ENCODE results near the gene HDAC8. TPM values are rescaled to one million over a fixed set of nuclear protein-coding genes. Genes with fewer than 3 reads are reported as not detected.
"Not testable (repeated sequence)": the region's sequence is repeated elsewhere in the genome, so short reads cannot be mapped to it uniquely, and the experiment has no call there.

Gene HDAC8
- 26.5 TPM for polyA plus RNA-seq
- long read RNA-seq, donor 1, full-length matches to known transcripts: 5 of 11 reads
- long read RNA-seq, donor 1, partial matches to known transcripts: 6 of 11 reads
- long read RNA-seq, donor 1, other reads (novel, unspliced or antisense): 0 of 11 reads
- long read RNA-seq, donor 2, partial matches to known transcripts: 5 of 13 reads
- long read RNA-seq, donor 2, other reads (novel, unspliced or antisense): 0 of 13 reads
- long read RNA-seq, donor 3, partial matches to known transcripts: 6 of 11 reads
- long read RNA-seq, donor 3, other reads (novel, unspliced or antisense): 0 of 11 reads
- long read RNA-seq, donor 4: 0 reads
- long read RNA-seq, donor 5, partial matches to known transcripts: 0 of 4 reads
- long read RNA-seq, donor 5, other reads (novel, unspliced or antisense): 0 of 4 reads
- long read RNA-seq, donor 6, full-length matches to known transcripts: 7 of 7 reads
- long read RNA-seq, donor 6, partial matches to known transcripts: 0 of 7 reads
- long read RNA-seq, donor 6, other reads (novel, unspliced or antisense): 0 of 7 reads
- long read RNA-seq, donor 7, partial matches to known transcripts: 0 of 4 reads
- long read RNA-seq, donor 7, other reads (novel, unspliced or antisense): 0 of 4 reads
- long read RNA-seq, donor 8, partial matches to known transcripts: 5 of 12 reads
- long read RNA-seq, donor 8, other reads (novel, unspliced or antisense): 0 of 12 reads
- long read RNA-seq, donor 9, partial matches to known transcripts: 0 of 5 reads
- long read RNA-seq, donor 9, other reads (novel, unspliced or antisense): 0 of 5 reads
- long read RNA-seq, donor 10, partial matches to known transcripts: 0 of 6 reads
- long read RNA-seq, donor 10, other reads (novel, unspliced or antisense): 0 of 6 reads
- long read RNA-seq, donor 11, partial matches to known transcripts: 0 of 3 reads
- long read RNA-seq, donor 11, other reads (novel, unspliced or antisense): 0 of 3 reads

- peaks cover 15% of the 10 kb centered on the region for H3K36me3 ChIP-seq (ENCODE audit: control insufficient read depth, insufficient read depth, low read length)
- peak within 1 kb of the TSS; percentile 70 for H3K27ac ChIP-seq (ENCODE audit: low read length)
- H3K4me3 ChIP-seq (ENCODE audit: low read length): peak within 1 kb of the TSS; percentile 68
- no peaks in the 10 kb centered on the region for H3K27me3 ChIP-seq (ENCODE audit: control insufficient read depth, insufficient read depth, low read length)
- peak; percentile 69 to 86 for DNase-seq
- no CpG with 5 or more reads among the region's 36 CpGs for WGBS (ENCODE audit: insufficient coverage, low lambda C conversion rate)
- no peaks in the 10 kb centered on the region for H3K9me3 ChIP-seq (ENCODE audit: control insufficient read depth, low read depth, low read length)
- no peaks in the 10 kb centered on the region for H3K4me1 ChIP-seq (ENCODE audit: control insufficient read depth, insufficient read depth, low read length)
Measured at GRCh38 chrX:72572248-72573157, at the start of gene HDAC8. Gene HDAC8 (minus strand): TSS chrX:72572843. CDS start chrX:72572761, 82 bp downstream.

- no peaks in the 10 kb centered on the region for H3K9me3 ChIP-seq (ENCODE audit: control insufficient read depth, low read depth, low read length)
- WGBS (ENCODE audit: insufficient coverage, low lambda C conversion rate): no CpG with 5 or more reads among the region's 4 CpGs
- H3K27ac ChIP-seq (ENCODE audit: low read length): no peak overlapping the region
- no peaks in the 10 kb centered on the region for H3K36me3 ChIP-seq (ENCODE audit: control insufficient read depth, insufficient read depth, low read length)
- H3K27me3 ChIP-seq (ENCODE audit: control insufficient read depth, insufficient read depth, low read length): no peaks in the 10 kb centered on the region
- H3K4me3 ChIP-seq (ENCODE audit: low read length): no peak overlapping the region
- no peak for DNase-seq
- H3K4me1 ChIP-seq (ENCODE audit: control insufficient read depth, insufficient read depth, low read length): no peaks in the 10 kb centered on the region
Measured at GRCh38 chrX:72621625-72622485, 49.2 kb upstream of the HDAC8 start.

GRCh38 chrX:72621163-72621562 is 48.5 kb upstream of the HDAC8 start:
- Histone ChIP-seq H3K27ac (ENCODE audit: low read length) (no peak overlapping the region), H3K9me3 (ENCODE audit: control insufficient read depth, low read depth, low read length) (no peaks in the 10 kb centered on the region), H3K4me1 (ENCODE audit: control insufficient read depth, insufficient read depth, low read length) (no peaks in the 10 kb centered on the region), H3K4me3 (ENCODE audit: low read length) (no peak overlapping the region), H3K36me3 (ENCODE audit: control insufficient read depth, insufficient read depth, low read length) (no peaks in the 10 kb centered on the region), H3K27me3 (ENCODE audit: control insufficient read depth, insufficient read depth, low read length) (no peaks in the 10 kb centered on the region)
- no peak for DNase-seq
- no CpG with 5 or more reads among the region's 1 CpG for WGBS (ENCODE audit: insufficient coverage, low lambda C conversion rate)

GRCh38 chrX:72620550-72621145 is 48.0 kb upstream of the HDAC8 start:
- Histone ChIP-seq H3K36me3 (ENCODE audit: control insufficient read depth, insufficient read depth, low read length) (no peaks in the 10 kb centered on the region), H3K27me3 (ENCODE audit: control insufficient read depth, insufficient read depth, low read length) (no peaks in the 10 kb centered on the region), H3K9me3 (ENCODE audit: control insufficient read depth, low read depth, low read length) (no peaks in the 10 kb centered on the region), H3K4me3 (ENCODE audit: low read length) (no peak overlapping the region), H3K27ac (ENCODE audit: low read length) (no peak overlapping the region), H3K4me1 (ENCODE audit: control insufficient read depth, insufficient read depth, low read length) (no peaks in the 10 kb centered on the region)
- whole genome bisulfite sequencing (ENCODE audit: insufficient coverage, low lambda C conversion rate): no CpG with 5 or more reads among the region's 9 CpGs
- DNase-seq: peak; percentile 44 to 77

- H3K4me1 ChIP-seq (ENCODE audit: control insufficient read depth, insufficient read depth, low read length): no peaks in the 10 kb centered on the region
- WGBS (ENCODE audit: insufficient coverage, low lambda C conversion rate): no CpG with 5 or more reads among the region's 2 CpGs
- H3K27ac ChIP-seq (ENCODE audit: low read length): no peak overlapping the region
- no peaks in the 10 kb centered on the region for H3K9me3 ChIP-seq (ENCODE audit: control insufficient read depth, low read depth, low read length)
- peak in 1 of 2 donors; percentile 1 for DNase-seq
- no peaks in the 10 kb centered on the region for H3K36me3 ChIP-seq (ENCODE audit: control insufficient read depth, insufficient read depth, low read length)
- H3K27me3 ChIP-seq (ENCODE audit: control insufficient read depth, insufficient read depth, low read length): no peaks in the 10 kb centered on the region
- no peak overlapping the region for H3K4me3 ChIP-seq (ENCODE audit: low read length)
Measured at GRCh38 chrX:72609313-72609712, 36.7 kb upstream of the HDAC8 start.

DNA sequence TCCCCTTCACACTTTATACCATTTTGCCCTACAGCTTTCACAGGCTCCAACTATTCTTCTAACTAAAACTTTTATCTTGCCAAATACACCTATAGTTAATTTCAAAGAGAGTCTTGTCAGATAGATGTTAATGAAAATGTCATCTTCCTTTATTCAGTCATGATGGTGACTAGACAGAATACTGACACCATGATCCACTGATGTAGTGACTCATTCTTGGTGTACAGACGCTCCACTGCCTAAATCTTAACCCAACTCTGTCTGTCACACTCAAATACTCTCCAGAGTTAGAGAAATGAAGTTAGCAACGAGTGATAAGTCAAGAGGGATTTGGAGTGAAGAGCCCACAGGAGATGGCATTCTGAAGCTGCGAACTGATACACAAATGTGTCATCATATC is 32.1 kb upstream of the HDAC8 start:
- Histone ChIP-seq H3K9me3 (ENCODE audit: control insufficient read depth, low read depth, low read length) (no peaks in the 10 kb centered on the region), H3K27ac (ENCODE audit: low read length) (no peak overlapping the region), H3K4me1 (ENCODE audit: control insufficient read depth, insufficient read depth, low read length) (no peaks in the 10 kb centered on the region), H3K36me3 (ENCODE audit: control insufficient read depth, insufficient read depth, low read length) (no peaks in the 10 kb centered on the region), H3K4me3 (ENCODE audit: low read length) (no peak overlapping the region), H3K27me3 (ENCODE audit: control insufficient read depth, insufficient read depth, low read length) (no peaks in the 10 kb centered on the region)
- no CpG with 5 or more reads among the region's 3 CpGs for WGBS (ENCODE audit: insufficient coverage, low lambda C conversion rate)
- no peak for DNase-seq

GRCh38 chrX:72604112-72604511 is 31.5 kb upstream of the HDAC8 start:
- H3K27me3 ChIP-seq (ENCODE audit: control insufficient read depth, insufficient read depth, low read length): no peaks in the 10 kb centered on the region
- no CpG with 5 or more reads among the region's 2 CpGs for WGBS (ENCODE audit: insufficient coverage, low lambda C conversion rate)
- H3K27ac ChIP-seq (ENCODE audit: low read length): no peak overlapping the region
- DNase-seq: peak in 1 of 2 donors; percentile 5
- H3K4me1 ChIP-seq (ENCODE audit: control insufficient read depth, insufficient read depth, low read length): no peaks in the 10 kb centered on the region
- H3K36me3 ChIP-seq (ENCODE audit: control insufficient read depth, insufficient read depth, low read length): no peaks in the 10 kb centered on the region
- H3K9me3 ChIP-seq (ENCODE audit: control insufficient read depth, low read depth, low read length): no peaks in the 10 kb centered on the region
- no peak overlapping the region for H3K4me3 ChIP-seq (ENCODE audit: low read length)

- H3K9me3 ChIP-seq (ENCODE audit: control insufficient read depth, low read depth, low read length); DNase-seq; H3K27ac ChIP-seq (ENCODE audit: low read length); H3K4me3 ChIP-seq (ENCODE audit: low read length); H3K4me1 ChIP-seq (ENCODE audit: control insufficient read depth, insufficient read depth, low read length); H3K36me3 ChIP-seq (ENCODE audit: control insufficient read depth, insufficient read depth, low read length); H3K27me3 ChIP-seq (ENCODE audit: control insufficient read depth, insufficient read depth, low read length): not testable (repeated sequence)
- no CpG with 5 or more reads among the region's 4 CpGs for WGBS (ENCODE audit: insufficient coverage, low lambda C conversion rate)
Measured at GRCh38 chrX:72591038-72591437, 18.4 kb upstream of the HDAC8 start.

DNA sequence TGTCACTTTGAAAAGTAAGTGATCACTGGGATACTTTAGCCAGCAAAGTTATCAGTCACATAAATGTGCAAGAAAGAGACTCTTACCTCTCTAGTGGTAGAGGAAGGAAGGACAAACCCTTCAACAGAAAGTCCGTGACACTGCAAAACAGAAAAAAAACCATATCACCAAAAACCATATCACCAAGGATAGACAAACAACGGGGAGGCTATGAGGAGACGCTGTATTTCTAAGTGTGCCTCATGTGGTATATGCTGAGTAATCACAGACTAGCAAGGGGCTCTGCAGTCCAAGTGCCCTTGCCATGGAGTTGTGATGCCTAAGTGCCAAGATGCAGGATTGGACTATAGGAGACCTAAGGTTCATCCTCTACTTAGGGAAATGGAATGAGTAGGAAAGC is 11.5 kb upstream of the HDAC8 start:
- no peaks in the 10 kb centered on the region for H3K4me1 ChIP-seq (ENCODE audit: control insufficient read depth, insufficient read depth, low read length)
- H3K36me3 ChIP-seq (ENCODE audit: control insufficient read depth, insufficient read depth, low read length): no peaks in the 10 kb centered on the region
- no CpG with 5 or more reads among the region's 3 CpGs for WGBS (ENCODE audit: insufficient coverage, low lambda C conversion rate)
- no peaks in the 10 kb centered on the region for H3K27me3 ChIP-seq (ENCODE audit: control insufficient read depth, insufficient read depth, low read length)
- no peak overlapping the region for H3K27ac ChIP-seq (ENCODE audit: low read length)
- H3K9me3 ChIP-seq (ENCODE audit: control insufficient read depth, low read depth, low read length): no peaks in the 10 kb centered on the region
- H3K4me3 ChIP-seq (ENCODE audit: low read length): no peak overlapping the region
- no peak for DNase-seq
